T47D (cell line): Measurements from ENCODE around the gene SYAP1.
A peak's percentile ranks its signal among the peaks of the same experiment; 100 is the strongest.

Source experiments
- DNase-seq, 2 experiments: peaks; one replicate each; pipeline versions ENCODE4 v3.0.0 to v3.0.0-alpha.2; 2011 to 2012; ENCODE audit warnings: low read depth in 1 of 2, low spot score in 1 of 2
- JUND ChIP-seq: IDR thresholded peaks from 2 replicates; pipeline ENCODE4 v1.6.1; 2012; ENCODE audit warnings: low read depth
- in situ Hi-C: cut with HindIII; loops from 2 replicates; pipeline ENCODE4 v1.10.0; 2016; ENCODE audit warnings: low sequenced_read_pairs, low pct_unique_long_range_greater_than_20kb

Gene SYAP1

DNA sequence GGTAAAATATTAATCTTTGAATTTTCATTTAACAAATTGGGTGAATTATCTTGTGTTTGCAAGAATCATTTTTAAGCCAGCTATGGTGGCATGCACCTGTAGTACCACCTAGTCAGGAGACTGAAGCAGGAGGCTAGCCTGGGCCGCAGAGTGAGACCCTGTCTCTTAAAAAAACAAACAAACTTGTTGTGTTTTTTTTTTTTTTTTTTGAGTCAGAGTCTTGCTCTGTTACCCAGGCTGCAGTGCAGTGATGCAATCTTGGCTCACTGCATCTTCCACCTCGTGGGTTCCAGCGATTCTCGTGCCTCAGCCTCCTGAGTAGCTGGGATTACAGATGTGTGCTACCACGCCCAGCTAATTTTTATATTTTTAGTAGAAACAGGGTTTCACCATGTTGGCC lies 69.1 kb downstream of the SYAP1 start:
- TF ChIP-seq JUND = no peak
- in situ Hi-C loops = no loop called here
- DNase-seq = no peak

DNA sequence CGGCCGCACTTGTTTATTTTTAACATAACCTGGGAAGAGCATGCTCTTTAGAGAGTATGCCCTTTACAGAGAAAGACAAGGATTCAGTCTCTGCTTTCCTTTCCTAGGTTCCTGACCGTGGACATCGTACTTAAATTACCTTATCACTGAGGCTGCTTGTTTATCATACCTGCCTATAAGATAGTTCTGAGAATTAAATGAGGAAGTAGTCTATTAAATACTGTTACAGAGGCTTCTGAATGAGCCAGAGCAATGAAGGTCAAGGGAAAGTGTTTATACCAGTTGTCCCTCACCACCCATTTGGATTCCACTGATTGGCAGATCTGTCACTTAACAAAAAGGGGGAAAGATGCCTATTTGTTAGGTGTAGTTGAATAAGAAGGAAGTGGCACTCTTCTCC lies 76.9 kb downstream of the SYAP1 start:
- no peak for TF ChIP-seq JUND
- no peak for DNase-seq
- in situ Hi-C loops = no loop called here

DNA sequence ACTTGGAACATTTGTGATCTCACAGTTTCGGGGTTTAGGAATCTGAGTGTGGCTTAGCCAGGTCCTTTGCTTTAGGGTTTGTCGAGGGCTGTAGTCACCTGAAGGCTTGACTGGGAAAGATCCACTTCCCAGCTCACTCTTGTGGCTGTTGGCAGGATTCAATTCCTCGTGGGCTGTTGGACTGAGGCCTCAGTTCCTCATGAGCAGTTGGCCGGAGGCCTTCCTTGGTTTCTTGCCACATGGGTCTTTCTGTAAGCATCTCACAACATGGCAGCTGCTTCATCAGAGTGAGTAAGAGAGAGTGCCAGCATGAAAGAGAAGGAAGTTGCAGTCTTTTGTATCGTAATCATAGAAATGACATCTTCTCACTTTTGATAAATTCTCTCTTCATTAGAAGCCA lies 77.9 kb downstream of the SYAP1 start:
- in situ Hi-C loops = no loop called here
- no peak for TF ChIP-seq JUND
- DNase-seq = no peak

DNA sequence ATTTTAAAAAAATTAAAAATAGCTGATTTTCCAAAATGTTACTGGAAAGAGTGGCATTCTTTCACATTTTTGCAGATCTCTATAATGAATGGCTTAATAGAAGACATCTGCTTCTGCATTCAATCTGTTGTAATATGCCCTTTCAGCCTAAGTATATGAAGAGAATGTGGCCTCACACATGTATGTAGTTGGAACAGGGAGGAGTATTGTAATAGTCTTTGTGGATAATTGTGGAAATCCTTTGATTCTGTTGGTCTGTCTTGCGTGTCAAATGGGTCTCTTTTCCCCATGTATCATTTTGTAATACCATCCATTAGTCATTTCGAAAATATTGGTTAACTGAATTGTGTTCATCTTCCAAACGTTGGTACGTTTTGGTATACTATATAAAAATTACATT lies 78.4 kb downstream of the SYAP1 start:
- DNase-seq = no peak
- TF ChIP-seq JUND = no peak
- in situ Hi-C loops = no loop called here

DNA sequence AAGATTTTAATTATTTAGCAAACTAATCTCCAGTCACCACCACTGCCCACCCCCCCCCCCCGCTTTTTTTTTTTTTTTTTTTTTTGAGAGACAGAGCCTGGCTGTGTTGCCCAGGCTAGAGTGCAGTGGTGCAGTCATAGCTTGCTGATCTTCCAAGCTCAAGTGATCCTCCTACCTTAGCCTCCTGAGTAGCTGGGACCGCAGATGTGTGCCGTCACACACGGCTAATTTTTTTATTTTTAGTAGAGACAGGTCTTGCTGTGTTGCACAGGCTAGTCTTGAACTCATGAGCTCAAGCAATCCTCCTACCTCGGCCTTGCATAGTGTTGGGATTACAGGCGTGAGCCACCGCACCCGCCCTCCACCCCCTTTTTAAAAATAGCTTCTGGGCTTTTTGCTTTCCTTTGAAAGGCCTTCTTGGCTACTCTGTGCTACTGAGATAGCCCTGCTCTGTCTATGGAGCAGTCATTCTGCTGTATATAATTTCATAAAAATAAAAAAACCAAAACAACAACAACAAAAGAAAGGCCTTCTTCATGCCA lies 85.6 kb downstream of the SYAP1 start:
- in situ Hi-C loops = no loop called here
- no peak for TF ChIP-seq JUND
- no peak for DNase-seq

DNA sequence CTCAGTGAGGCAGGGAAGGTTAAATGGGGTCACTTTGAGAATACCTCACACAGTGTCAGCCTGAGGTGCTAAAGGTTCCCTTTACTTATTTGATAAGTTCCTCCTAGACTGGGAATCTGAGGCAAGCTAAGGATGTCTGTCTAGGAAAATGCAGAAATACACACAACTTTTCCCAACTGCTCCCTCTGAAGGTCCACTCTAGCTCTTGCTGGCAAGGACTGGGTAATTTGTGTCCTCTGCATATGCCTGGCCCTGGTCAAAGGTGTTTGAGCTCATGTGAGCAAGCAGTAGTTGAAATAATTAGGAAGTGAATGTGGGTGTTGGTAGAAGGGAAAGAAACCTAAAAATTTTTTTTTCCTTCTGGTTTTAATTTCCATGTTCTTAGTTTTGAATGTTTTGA lies 88.1 kb downstream of the SYAP1 start:
- DNase-seq = peak; percentile 31 to 67
- TF ChIP-seq JUND = no peak
- in situ Hi-C loops = no loop called here

DNA sequence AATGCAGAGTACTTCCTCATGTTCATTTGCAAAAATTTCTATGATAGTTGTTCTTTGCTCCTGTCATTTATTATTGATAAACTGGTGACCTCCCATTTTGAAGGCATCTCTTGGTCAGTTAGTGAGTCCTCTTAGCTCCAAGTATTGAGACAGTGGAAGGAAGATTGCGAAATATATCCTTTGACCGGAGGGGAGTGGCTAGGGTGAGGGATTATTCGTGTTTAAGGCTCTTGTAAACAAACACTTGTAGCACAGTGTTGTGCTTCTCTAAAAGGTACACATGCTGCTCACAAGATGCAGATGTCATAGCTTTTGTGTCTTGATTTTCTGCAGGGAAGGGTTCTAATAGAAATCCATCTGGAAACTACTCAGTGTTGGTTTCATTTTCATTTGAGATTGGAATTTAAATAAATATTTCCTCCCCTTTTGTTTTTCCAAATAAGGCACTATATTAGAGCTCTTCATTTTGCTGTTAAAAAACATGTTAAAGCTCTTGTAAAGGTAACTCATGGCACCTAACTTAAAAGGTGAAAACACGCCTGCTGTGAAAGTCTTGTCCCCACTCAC lies 88.6 kb downstream of the SYAP1 start:
- no peak for TF ChIP-seq JUND
- DNase-seq = peak in 1 of 2 experiments; percentile 49
- in situ Hi-C loops = no loop called here

DNA sequence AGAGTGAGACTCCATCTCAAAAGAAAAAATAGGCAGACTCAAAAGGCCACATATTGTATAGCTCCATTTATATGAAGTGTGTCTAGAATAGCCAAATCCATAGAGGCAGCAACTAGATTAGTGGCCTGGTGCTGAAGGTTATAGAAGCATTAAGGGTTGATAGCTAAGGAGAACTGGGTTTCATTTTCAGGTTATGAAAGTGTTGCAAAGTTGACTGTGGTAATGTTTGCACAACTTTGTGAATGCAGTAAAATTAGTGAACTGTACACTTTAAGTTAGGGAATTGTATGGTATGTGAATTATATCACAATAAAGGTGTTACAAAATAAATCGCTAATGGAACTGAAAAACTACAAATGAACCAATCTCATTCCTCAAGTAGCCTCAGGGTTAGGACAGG lies 95.2 kb downstream of the SYAP1 start:
- in situ Hi-C loops = no loop called here
- no peak for TF ChIP-seq JUND
- DNase-seq = no peak
